VCaP (cell line): ENCODE results near the gene AP3D1.

Experiments
- H3K27ac ChIP-seq: fragments of 450-650 bp; 2 replicates; pipeline ENCODE4 v1.5.1; 2017
- TF ChIP-seq, protein P1 (sequence below): fragments of 450-650 bp; conservative IDR thresholded peaks from 2 replicates; pipeline ENCODE4 v1.5.1; 2017; ENCODE audit warnings: mild to moderate bottlenecking, moderate library complexity

The AP3D1 gene

DNA sequence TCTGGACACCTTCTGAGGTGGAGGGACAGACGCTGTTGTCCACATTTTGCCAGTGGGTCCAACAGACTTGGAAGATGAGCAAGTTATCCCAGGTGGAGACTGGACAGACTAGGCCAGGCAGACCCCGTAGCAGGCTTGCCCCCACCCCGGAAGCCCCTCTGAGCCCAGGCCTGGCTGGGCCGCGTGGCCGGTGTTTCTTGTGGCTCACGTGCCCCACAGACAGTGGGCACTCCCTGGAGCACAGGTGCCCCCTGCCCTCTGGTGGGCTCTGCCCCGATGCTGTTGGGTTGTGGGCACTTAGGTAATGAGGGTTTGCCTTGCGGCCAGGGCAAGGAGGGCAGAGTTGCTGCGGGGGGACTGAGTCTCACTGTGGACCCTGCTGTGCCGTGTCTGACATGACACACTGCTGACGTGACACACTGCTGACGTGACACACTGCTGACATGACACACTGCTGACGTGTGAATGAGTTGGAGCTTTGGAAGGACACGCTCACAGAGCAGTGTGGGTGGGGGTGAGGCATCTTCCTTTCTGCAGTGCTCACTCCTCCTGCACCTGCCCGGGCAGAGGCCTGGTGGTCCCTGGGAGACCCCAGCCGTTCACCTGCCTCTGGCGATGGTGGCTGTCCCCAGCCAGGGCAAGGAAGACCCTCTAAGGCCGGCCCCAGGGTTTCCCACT is 37.5 kb upstream of the AP3D1 start:
- H3K27ac ChIP-seq, result no peak overlapping the region
- TF ChIP-seq, protein P1, sequence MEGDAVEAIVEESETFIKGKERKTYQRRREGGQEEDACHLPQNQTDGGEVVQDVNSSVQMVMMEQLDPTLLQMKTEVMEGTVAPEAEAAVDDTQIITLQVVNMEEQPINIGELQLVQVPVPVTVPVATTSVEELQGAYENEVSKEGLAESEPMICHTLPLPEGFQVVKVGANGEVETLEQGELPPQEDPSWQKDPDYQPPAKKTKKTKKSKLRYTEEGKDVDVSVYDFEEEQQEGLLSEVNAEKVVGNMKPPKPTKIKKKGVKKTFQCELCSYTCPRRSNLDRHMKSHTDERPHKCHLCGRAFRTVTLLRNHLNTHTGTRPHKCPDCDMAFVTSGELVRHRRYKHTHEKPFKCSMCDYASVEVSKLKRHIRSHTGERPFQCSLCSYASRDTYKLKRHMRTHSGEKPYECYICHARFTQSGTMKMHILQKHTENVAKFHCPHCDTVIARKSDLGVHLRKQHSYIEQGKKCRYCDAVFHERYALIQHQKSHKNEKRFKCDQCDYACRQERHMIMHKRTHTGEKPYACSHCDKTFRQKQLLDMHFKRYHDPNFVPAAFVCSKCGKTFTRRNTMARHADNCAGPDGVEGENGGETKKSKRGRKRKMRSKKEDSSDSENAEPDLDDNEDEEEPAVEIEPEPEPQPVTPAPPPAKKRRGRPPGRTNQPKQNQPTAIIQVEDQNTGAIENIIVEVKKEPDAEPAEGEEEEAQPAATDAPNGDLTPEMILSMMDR, result no peak

DNA sequence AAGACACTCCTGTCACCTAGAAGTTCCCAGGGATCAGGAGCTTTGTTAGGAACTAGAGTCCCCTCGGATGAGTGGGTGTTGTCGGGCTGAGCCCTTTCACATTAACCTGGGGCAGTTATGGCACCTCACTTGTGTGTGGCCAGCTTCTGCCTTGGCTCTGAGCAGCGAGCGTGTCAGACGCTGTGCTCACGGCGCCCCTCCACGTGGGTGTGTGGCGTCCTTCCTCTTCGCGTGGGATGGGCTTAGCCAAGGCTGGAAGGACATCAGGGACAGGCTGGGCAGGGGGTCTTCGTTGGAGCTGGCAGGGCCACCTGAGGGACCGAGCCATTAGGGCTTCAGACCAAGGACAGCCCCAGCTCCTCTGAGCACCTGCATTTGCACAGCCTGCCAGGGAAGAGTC is 35.8 kb upstream of the AP3D1 start:
- TF ChIP-seq, protein P1, result no peak
- no peak overlapping the region for H3K27ac ChIP-seq

DNA sequence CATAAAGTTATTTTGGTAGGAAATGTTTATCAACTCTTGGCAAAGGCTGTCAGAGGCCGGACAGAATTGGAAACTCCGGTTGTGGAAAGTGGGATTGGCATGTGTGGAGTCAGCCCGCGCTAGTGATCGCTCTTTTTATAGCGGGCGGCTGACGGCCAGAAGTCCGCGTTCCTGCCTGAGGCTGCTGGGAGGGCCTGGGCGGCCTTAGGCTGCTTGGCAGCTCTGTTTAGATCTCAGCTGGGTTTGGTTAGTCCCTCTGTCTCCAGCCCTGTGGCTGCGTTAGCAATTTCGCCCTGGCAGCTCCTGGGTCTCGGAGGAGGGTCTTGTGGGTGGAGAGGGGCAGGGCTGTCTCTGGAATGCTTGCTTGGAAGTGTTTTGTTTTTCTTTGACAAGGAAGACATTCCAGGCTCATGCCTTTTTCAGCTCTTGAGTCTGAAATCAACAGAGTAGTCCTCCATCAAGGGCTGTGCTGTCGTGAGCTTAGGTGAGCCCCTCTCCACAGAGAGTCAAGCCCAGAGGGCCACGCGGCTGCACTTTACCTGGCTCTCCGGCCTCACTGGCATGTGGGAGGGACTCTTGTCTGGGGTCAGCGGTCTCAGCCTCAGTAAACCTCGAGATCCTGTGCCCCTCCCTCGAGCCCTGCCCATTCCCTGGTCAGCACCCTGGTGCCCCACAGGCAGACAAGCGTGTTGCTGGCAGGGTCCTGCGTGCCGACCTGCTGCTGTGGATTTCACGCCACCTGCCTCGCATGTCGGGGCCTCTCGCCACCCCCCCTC is 34.9 kb upstream of the AP3D1 start:
- H3K27ac ChIP-seq, result peak overlapping the region; percentile 14

DNA sequence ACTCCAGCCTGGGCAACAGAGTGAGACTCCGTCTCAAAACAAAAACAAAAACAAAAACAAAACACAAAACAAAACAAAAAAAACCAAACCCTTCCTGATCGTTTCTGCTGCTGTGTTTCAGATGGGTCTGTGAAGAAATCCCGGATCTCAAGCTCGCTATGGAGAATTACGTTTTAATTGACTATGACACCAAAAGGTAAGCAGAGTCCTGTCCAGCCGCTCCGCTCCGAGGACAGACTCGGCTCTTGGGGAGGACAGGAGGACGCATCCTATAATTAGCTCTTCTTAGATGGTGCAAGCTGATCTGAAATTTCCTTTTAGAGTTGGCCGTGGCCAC is 34.3 kb upstream of the AP3D1 start:
- TF ChIP-seq, protein P1, result no peak
- H3K27ac ChIP-seq, result peak overlapping the region; percentile 14

More for the DNA sequence above, 34.9 kb upstream of the AP3D1 start:
- TF ChIP-seq, protein P1, result no peak

DNA sequence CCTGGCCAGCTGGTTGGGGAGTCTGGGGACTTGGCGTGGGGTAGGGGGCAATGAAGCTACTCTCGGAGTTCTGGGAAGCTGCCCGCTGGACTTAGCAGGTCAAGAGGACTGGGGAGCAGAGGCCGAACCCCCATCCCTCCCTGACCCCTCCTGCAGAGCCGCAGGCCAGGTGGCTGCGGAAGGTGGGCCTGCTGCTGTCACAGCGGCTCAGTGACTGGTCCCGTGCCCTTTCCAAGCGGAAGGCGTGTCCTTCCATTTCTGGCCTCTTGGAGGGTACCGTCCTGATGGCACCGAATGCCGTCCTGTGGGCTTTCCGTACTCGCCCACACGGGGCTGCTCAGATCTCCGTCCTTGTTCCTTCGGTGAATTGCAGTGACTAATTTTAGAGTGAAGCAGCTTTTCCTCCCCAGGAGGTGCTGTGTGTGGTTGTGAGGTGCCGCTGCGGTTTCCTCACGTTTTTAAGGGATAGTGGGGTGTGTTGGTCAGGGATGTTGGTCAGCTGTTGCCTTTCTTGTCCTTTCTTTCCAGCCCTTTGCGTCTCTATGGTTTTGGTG is 33.1 kb upstream of the AP3D1 start:
- TF ChIP-seq, protein P1, result no peak
- H3K27ac ChIP-seq, result no peak overlapping the region

DNA sequence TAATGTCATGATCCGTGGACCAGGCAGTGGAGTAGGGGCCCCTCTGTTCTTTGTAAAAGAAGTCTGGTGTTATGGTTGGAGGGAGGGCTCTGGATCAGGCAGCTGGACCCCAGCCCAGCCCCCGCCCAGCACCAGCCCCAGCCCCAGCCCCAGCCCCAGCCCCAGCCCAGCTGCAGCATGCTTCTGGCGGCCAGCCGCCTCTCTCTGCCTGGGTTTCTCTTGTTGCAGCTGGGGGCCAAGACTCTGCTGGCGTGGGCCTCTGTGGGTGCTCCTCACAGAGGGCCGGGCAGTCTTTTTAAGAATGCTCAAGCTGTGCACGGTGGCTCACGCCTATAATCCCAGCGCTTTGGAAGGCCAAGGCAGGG is 30.2 kb upstream of the AP3D1 start:
- no peak overlapping the region for H3K27ac ChIP-seq
- TF ChIP-seq, protein P1, result no peak

DNA sequence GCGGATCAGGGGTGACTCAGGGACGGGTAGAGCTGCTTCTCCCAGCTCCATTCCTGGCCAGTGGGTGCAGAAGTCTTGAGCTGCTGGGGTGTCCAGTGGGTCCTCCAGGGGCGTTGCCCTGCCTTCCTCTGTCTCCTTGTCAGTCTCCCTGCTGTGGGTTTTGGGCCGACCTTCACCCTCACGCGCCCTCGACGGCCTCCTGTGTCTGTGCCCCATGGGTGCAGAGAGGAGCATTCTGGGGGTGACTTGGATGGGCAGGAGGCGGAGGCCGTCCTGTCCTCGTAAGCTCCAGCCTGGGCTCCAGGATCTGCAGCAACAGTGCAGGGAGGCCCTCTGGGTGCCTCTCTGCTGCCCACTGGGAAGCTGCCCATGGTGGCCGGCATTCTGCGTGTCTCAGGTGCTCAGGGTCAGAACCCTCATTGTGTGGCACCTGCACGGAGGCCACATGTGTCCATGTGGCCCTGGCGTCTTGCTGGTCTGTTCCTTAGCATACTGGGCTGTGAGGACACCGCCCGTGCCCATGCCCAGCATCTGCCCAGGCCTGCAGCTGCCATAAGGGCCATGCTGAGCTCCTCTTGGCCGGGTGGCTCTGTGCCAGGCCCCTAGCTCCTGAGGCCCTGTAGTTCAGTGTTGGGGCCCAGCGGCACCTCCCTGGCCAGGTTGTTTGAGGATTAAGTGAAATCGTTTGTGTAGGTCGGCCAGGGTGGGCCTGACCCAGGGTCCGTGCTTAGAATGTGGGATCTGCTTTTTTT is 29.7 kb upstream of the AP3D1 start:
- TF ChIP-seq, protein P1, result no peak
- H3K27ac ChIP-seq, result no peak overlapping the region
